Natural killer cell treated with Interleukin-12 subunit alpha and Interleukin-12 subunit beta and Interleukin-15 and Interleukin-18, amount 100 ng/mL, for 72 hours (primary cell): ENCODE measurements around the gene ZNF621. TPM values are rescaled to one million over a fixed set of nuclear protein-coding genes. Genes with fewer than 3 reads are reported as not detected.

Source experiments
- ATAC-seq, 2 donors: fragments of 150-1000 bp; cut with Tn5 transposase in 1 of 2; sonication (Bioruptor Pico), chemical (Tn5 transposase) in 1 of 2; 2 replicates each; pipeline ENCODE4 v1.10.0; 2021
- DNase-seq: peaks from one replicate; pipeline ENCODE4 v3.0.0; 2022; ENCODE audit warnings: low spot score
- H3K27ac Mint-ChIP-seq, 2 donors: 1 replicate in 1 of 2; 2 replicates in 1 of 2; pipeline ENCODE4 v1.8.0; 2022; ENCODE audit warnings: mixed read lengths in 2 of 2, mild to moderate bottlenecking in 1 of 2, moderate library complexity in 1 of 2
- H3K27me3 Mint-ChIP-seq, 2 donors: 1 replicate in 1 of 2; 2 replicates in 1 of 2; pipeline ENCODE4 v1.8.0; 2022; ENCODE audit warnings: mixed read lengths in 2 of 2
- H3K36me3 Mint-ChIP-seq: one replicate; pipeline ENCODE4 v1.8.0; 2022; ENCODE audit warnings: mixed read lengths
- H3K4me1 Mint-ChIP-seq, 2 donors: 1 replicate in 1 of 2; 2 replicates in 1 of 2; pipeline ENCODE4 v1.8.0; 2022; ENCODE audit warnings: low read depth in 2 of 2, mixed read lengths in 2 of 2, mild to moderate bottlenecking in 1 of 2
- H3K4me3 Mint-ChIP-seq: one replicate; pipeline ENCODE4 v1.8.0; 2022; ENCODE audit warnings: mixed read lengths
- H3K9me3 Mint-ChIP-seq: 2 replicates; pipeline ENCODE4 v1.8.0; 2022; ENCODE audit warnings: mixed read lengths
- total RNA-seq, 2 donors: library from RNA; stranded (reverse); gene quantifications; one replicate each; pipeline ENCODE4 v1.2.3, GENCODE V29; 2022

The ZNF621 gene
- total RNA-seq: 10 to 100 TPM; 23.7 to 27.5 TPM

DNA sequence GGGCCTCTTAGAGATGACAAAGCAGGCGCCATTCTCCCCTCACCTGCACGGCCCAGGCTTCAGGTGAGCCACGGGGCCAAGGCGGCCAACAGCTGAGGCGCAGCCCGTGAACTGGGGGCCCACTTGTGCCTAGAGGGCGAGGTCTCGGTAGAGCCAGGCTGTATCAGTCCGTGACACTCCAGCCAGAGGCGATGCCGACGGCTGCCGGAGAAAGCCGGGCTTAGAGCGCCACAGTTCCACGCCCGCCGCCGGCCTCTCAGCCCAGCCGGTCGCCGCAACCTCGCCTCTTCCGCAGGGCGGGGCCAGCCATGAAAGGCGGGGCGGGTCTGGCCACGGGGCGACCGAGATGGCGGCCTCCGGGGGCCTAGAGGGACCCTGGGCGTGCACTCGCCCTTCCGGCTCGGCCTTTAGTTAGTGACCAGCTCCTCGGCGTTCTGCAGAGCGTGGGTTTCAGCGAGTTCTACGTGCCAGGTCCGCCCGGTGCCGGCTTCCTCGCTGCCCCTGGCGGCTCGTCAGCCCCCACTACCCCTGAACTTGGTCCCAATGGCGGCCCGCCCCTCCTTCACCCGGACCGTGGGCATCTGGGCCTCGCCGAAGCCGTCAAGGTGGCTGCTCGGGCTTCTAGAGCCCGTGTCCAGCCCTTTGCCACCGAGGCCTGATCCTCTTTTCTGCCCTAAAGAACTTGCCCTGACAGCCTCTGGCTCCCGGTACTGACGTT lies at the start of gene ZNF621:
Gene ZNF621, plus strand, starts transcription at position 393 of the 718 bp plus-strand sequence. CDS start 881 bp downstream, outside the sequence.
- DNase-seq (peak; percentile 93), ATAC-seq (peak; percentile 100)
- H3K27ac Mint-ChIP-seq: peak within 1 kb of the TSS; percentile 97
- H3K4me1 Mint-ChIP-seq: peaks cover 19 to 38% of the 10 kb centered on the region in 2 donors
- peak within 1 kb of the TSS; percentile 99 for H3K4me3 Mint-ChIP-seq
- no peaks in the 10 kb centered on the region for H3K9me3 Mint-ChIP-seq
- H3K27me3 Mint-ChIP-seq: no peaks in the 10 kb centered on the region
- peaks cover 4% of the 10 kb centered on the region for H3K36me3 Mint-ChIP-seq

DNA sequence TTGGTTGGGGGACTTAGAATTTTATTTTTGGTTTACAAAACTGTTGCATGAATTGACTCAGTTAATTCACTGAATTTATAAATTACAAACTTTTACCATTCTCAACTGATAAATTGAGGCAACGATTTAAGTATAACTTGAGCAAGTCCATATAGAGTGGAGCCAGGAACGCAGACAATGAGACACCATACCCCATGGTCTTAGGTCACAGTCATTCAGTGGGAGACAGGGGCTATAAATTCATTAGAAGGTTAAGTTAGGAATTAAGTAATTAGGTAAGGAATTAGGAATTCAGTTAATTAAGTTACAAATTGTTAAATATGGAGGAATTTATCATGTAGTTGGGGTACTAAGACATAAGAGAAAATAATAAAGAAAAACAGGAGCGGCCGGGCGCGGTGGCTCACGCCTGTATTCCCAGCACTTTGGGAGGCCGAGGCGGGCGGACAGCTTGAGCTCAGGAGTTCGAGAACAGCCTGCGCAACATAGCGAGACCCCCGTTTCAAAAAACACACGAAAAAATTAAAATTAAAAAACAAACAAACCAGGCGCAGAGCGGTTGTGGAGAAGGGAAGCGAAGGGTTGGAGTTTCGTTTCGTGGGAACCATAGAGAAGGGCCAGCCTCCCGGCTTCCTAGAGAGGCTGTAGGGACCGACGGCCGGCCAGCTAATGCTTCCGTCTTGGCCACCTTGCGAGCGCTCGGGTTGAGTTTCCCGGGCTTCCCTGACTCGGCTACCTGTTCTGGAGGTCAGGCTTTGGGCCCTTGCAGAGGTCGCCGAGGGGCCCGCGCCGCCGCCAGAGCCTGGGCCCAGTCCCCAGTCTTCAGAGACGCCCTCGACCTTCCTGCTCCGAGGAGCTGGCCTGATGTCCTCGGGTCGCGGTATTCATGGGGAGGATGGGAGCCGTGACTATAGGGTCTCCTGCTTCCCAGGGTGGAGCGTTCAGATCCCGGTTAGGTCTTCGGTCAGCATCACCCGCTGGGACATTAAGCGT lies 48.0 kb upstream of the ZNF621 start, which contains the start of gene ZNF619:
Gene ZNF619, plus strand, starts transcription at position 645 of the 993 bp plus-strand sequence. CDS start 858 bp downstream, outside the sequence.
- ATAC-seq: peak; percentile 94
- peaks cover 6% of the 10 kb centered on the region for H3K36me3 Mint-ChIP-seq
- peaks cover 23 to 26% of the 10 kb centered on the region in 2 donors for H3K4me1 Mint-ChIP-seq

DNA sequence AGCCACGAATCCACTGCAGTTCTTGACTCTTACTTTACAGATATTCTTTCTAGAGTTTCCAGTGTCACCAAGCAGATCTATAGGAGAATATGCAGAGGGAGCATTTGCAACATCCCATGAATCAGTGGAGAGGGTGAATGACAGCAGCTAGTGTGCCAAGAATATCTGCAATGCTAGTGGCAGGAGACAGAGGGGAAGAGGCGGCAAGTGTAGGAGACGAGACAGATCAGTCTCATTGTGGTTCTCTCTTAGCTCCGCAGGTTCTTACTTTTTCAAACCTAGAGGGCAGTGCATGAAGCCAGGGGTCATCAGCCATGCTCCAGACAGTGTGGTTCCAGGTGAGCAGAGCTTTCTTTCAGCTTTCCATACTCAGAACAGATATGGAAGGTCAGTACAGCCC lies 47.1 kb upstream of the ZNF621 start:
- no peak for ATAC-seq
- DNase-seq: no peak
- Mint-ChIP-seq H3K4me3 (peak overlapping the region; percentile 93), H3K27me3 (no peaks in the 10 kb centered on the region), H3K9me3 (no peaks in the 10 kb centered on the region), H3K27ac (peak overlapping the region; percentile 90 to 99), H3K4me1 (peaks cover 28 to 34% of the 10 kb centered on the region in 2 donors), H3K36me3 (peaks cover 6% of the 10 kb centered on the region)

More for the DNA sequence above, 48.0 kb upstream of the ZNF621 start, which contains the start of gene ZNF619:
- peak within 1 kb of the TSS; percentile 90 to 99 for H3K27ac Mint-ChIP-seq
- H3K27me3 Mint-ChIP-seq: no peaks in the 10 kb centered on the region
- no peaks in the 10 kb centered on the region for H3K9me3 Mint-ChIP-seq
- DNase-seq: peak; percentile 80
- peak within 1 kb of the TSS; percentile 93 for H3K4me3 Mint-ChIP-seq

DNA sequence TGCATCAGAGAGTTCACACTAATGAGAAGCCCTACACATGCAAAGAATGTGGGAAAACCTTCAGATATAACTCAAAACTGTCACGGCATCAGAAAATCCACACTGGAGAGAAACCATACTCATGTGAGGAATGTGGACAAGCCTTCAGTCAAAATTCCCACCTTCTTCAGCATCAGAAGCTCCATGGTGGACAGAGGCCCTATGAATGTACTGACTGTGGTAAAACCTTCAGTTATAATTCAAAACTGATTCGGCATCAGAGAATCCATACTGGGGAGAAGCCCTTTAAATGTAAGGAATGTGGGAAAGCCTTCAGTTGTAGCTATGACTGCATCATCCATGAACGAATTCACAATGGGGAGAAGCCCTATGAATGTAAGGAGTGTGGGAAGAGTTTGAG lies 37.6 kb upstream of the ZNF621 start:
- H3K36me3 Mint-ChIP-seq: peaks cover 28% of the 10 kb centered on the region
- H3K4me1 Mint-ChIP-seq: peaks cover 4 to 5% of the 10 kb centered on the region in 2 donors
- no peak overlapping the region for H3K4me3 Mint-ChIP-seq
- H3K27me3 Mint-ChIP-seq: no peaks in the 10 kb centered on the region
- ATAC-seq: no peak
- no peak for DNase-seq
- peaks cover 9% of the 10 kb centered on the region for H3K9me3 Mint-ChIP-seq
- no peak overlapping the region for H3K27ac Mint-ChIP-seq

DNA sequence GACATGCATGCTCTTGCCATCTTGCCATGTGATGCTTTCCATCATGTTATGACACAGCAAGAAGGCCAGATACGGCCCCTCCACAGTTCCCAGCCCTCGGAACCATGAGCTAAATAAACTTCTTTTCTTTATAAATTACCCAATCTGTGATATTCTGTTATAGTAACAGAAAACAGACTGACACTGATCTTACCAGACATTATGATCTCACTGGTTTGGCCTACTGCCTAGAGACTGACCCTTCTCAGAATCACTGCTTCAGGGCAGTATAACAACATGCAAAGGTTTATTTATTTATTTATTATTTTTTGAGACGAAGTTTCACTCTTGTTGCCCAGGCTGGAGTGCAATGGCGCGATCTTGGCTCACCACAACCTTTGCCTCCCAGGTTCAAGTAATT lies 33.8 kb upstream of the ZNF621 start:
- Mint-ChIP-seq H3K4me1 (no peaks in the 10 kb centered on the region), H3K27ac (no peak overlapping the region), H3K4me3 (no peak overlapping the region), H3K36me3 (peaks cover 26% of the 10 kb centered on the region), H3K27me3 (no peaks in the 10 kb centered on the region), H3K9me3 (peaks cover 9% of the 10 kb centered on the region)
- DNase-seq (no peak), ATAC-seq (no peak)

DNA sequence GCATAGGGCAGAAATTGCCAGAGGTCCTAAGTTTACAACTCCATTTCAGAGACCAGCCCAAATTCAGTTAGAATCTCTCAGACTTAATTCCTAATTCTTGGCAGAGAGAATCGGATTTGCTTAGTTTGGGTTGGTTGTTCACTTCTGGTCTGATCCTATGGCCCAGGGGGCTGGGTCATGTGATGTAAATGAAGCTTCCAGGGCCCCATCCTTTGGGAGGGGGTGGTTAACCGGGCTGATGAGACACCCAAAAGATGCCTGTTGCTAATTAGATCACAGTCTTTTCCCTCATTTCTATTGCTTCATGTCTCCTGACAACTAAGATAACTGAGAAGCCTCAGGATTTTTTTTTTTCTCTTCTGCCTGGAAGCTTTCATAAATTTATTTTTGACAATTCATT lies 30.1 kb upstream of the ZNF621 start:
- ATAC-seq (no peak), DNase-seq (no peak)
- Mint-ChIP-seq H3K9me3 (no peaks in the 10 kb centered on the region), H3K4me1 (peaks cover 0 to 3% of the 10 kb centered on the region in 2 donors), H3K27ac (no peak overlapping the region), H3K4me3 (no peak overlapping the region), H3K27me3 (no peaks in the 10 kb centered on the region), H3K36me3 (no peaks in the 10 kb centered on the region)

DNA sequence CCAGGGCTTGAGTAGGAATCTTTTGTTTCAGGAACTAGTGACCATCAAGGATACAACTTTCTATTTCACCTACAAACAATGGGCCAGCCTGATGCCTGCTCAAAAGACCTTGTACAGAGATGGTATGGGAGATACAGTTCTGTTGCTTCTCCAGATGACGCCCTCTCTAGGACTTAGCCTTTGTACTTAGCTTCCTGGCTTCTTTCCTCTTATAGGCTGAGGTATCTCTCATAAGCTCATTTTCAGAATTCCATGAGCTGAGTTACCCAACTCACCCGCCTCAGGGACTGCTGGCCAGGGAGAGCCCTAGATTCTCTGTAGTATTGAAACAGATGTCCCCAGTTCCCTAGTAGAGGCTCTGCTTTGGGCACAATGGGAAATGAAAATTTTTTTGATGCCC lies 27.5 kb upstream of the ZNF621 start:
- no peak for ATAC-seq
- Mint-ChIP-seq H3K27me3 (no peaks in the 10 kb centered on the region), H3K27ac (no peak overlapping the region)

DNA sequence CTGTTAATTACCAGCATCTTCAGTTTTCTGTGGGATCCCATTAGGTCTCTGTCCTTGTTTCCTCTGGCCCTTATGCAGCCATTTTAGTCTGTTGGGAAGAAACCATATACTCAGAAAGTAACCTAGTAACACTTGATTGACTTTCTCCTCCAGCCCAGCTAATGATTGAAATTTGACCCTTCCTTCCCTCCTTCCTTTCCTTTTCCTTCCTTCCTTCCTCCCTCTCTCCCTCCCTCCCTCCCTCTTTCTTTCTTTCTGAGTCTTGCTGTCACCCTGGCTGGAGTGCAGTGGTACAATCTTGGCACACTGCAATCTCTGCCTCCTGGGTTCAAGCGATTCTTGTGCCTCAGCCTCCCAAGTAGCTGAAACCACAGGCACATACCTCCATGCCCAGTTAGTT lies 24.8 kb upstream of the ZNF621 start:
- Mint-ChIP-seq H3K9me3 (no peaks in the 10 kb centered on the region), H3K4me3 (no peak overlapping the region), H3K36me3 (no peaks in the 10 kb centered on the region), H3K27me3 (no peaks in the 10 kb centered on the region), H3K4me1 (peaks cover 0 to 6% of the 10 kb centered on the region in 2 donors), H3K27ac (no peak overlapping the region)
- no peak for ATAC-seq
- no peak for DNase-seq

More for the DNA sequence above, 27.5 kb upstream of the ZNF621 start:
- H3K4me1 Mint-ChIP-seq: peaks cover 0 to 3% of the 10 kb centered on the region in 2 donors
- no peak for DNase-seq
- no peak overlapping the region for H3K4me3 Mint-ChIP-seq
- H3K36me3 Mint-ChIP-seq: no peaks in the 10 kb centered on the region
- no peaks in the 10 kb centered on the region for H3K9me3 Mint-ChIP-seq

DNA sequence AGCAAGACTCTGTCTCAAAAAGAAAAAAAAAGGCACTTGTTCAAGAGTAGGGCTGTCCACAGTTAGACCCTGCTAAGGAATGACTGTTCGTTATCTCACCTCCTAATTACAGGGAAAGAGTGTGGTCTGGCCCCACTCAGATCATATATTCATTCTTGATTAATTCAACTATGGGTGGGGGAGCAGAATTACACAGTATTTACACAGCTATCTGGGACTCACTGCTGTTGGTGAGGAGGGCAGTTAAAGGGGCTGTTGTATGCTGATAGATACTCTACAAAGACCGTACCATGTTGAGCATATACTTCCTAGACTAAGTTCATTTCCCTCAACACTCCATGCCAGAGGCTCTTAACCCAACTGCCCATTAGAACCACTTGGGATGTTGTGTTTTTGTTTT lies 22.7 kb upstream of the ZNF621 start:
- Mint-ChIP-seq H3K9me3 (no peaks in the 10 kb centered on the region), H3K27me3 (no peaks in the 10 kb centered on the region), H3K4me3 (no peak overlapping the region), H3K36me3 (no peaks in the 10 kb centered on the region), H3K27ac (no peak overlapping the region), H3K4me1 (peaks cover 14 to 18% of the 10 kb centered on the region in 2 donors)
- ATAC-seq: no peak
- no peak for DNase-seq

DNA sequence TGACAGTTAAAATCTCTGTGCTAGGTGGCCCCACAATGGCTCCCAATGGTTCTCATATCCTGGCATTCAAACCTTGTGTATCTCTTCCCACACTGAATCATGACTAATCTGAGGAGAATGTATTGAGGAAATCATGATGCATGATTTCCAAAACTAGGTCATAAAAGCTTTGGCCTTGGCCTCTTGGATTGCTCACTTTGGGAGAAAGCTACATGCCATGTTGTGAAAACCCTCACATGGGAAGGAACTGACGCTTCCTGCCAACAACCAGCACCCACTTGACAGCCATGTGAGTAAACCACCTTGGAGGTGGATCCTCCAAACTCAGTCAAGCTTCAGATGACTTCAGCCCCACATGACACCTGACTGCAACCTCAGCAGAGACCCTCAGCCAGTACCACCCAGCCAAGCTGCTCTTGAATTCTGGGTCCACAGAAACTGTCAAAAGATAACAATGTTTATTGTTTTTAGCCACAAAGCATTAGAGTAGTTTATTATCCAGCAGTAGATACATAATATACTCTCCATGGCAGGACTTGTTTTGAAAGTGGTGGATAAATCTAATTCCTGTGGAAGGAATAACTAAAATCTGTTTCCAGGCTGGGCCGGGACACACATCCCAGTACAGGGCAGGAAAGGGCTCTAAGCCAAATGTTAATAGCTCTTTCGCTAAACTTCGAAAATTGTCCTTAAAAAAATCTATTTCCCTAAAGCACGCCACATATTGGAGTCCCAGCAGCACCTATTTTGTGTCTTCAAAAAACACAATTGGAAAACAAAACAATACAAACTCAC lies 19.9 kb upstream of the ZNF621 start:
- ATAC-seq (no peak), DNase-seq (no peak)
- no peaks in the 10 kb centered on the region for H3K9me3 Mint-ChIP-seq
- peaks cover 15 to 16% of the 10 kb centered on the region in 2 donors for H3K4me1 Mint-ChIP-seq
- H3K27me3 Mint-ChIP-seq: no peaks in the 10 kb centered on the region
- H3K36me3 Mint-ChIP-seq: no peaks in the 10 kb centered on the region
- peak overlapping the region; percentile 59 to 69 for H3K27ac Mint-ChIP-seq
- H3K4me3 Mint-ChIP-seq: peak overlapping the region; percentile 88

DNA sequence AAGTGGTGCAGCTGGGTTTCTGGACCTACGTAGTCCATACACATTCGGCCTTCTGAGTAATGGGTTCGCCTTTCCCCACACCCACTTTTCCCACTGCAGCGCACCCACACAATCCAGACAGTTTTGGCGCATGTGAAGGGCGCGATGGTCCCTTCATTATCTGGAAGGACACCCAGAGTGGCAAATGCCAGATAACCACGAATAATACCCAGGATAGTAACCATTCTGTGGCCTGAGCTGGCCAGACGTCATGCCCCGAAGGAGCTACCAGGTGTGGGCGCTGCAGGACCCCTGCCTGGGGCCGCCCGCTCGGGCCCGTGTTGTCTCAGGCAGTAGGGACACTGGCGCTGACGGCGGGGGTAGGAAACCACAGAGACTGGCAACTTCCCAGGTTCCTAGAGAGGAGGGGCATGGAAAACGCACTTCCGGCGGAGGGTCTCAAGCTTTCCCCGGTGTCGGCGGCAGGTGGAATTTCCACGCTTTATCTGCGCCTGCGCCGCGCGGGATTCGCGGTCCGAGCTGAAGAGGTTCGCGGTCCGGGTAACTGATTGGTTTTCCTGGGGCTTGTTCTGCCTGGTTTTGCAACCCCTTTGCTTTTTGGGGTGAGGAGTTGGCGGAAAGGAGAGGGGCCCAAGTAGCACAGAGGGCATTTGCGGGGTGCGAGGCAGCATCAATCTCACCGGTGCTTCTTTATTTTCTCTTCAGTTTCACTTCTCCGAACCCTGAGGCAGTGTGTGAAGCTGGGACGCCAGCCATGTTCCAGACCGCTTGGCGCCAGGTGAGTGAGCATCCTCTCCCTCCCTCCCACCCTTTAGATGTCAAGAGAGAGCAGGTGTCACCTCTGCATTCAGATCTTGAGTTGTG lies 18.9 kb upstream of the ZNF621 start, which contains the start of gene ZNF620:
Gene ZNF620, plus strand, starts transcription at position 441 of the 864 bp plus-strand sequence. Its CDS starts 314 bp downstream, at position 755.
- Mint-ChIP-seq H3K36me3 (no peaks in the 10 kb centered on the region), H3K4me3 (peak within 1 kb of the TSS; percentile 88), H3K9me3 (no peaks in the 10 kb centered on the region), H3K27me3 (no peaks in the 10 kb centered on the region), H3K4me1 (peaks cover 15 to 20% of the 10 kb centered on the region in 2 donors), H3K27ac (peak within 1 kb of the TSS; percentile 69 to 80)
- ATAC-seq: peak; percentile 86
- peak; percentile 75 for DNase-seq

DNA sequence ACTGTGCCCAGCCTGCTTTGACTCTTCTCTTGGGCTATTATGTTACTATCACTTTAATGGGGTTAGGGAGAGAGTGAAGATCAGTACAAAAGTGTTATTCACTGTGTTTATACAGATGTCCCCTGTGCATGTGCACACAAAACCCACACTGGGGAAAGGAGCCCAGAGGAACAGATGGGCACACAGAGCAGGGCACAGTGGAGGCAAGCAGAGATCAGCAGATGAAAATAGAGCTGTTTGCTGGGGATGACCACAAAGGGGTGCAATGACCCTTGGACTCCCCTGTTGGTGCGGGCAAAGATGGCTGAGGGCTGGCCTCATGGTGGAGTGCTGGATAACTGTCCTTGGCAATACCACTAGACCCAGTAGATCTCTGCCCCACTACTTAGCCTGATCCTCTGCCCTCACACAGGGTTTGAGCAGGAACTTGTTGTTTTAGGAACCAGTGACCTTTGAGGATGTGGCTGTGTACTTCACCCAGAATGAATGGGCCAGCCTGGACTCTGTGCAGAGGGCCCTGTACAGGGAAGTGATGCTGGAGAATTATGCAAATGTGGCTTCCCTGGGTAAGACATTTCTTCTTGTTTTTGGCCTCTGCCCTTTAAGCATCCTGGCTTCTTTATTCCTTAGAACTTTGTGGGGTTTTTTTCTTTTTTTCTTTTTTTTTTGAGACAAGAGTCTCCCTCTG lies 13.6 kb upstream of the ZNF621 start:
- Mint-ChIP-seq H3K4me1 (peaks cover 8 to 12% of the 10 kb centered on the region in 2 donors), H3K27me3 (no peaks in the 10 kb centered on the region), H3K36me3 (no peaks in the 10 kb centered on the region), H3K4me3 (no peak overlapping the region), H3K27ac (no peak overlapping the region), H3K9me3 (no peaks in the 10 kb centered on the region)
- ATAC-seq (no peak), DNase-seq (no peak)
